Measurements from ENCODE around the gene CYTL1.
A peak's percentile ranks its signal among the peaks of the same experiment; 100 is the strongest.

DNA sequence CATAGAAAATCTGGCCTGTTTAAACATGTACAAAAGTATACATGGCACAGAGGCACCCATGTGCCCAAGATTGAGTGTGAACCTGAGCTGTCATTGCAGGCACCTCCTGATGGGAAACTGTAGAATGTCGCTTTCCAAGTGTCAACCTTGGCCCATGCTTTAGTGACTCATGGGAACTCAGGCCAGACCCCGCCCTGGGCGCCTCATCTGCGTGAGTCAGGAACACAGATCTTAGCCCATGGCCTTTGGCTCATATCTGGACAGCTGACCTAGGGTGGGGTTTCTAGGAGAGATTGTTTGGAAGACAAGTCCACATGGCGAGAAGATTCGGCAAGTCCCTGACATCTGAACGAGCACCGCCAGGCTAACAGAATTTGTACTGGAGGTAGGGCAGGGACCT, 50.0 kb downstream of the CYTL1 start:
- TF ChIP-seq, protein P1, sequence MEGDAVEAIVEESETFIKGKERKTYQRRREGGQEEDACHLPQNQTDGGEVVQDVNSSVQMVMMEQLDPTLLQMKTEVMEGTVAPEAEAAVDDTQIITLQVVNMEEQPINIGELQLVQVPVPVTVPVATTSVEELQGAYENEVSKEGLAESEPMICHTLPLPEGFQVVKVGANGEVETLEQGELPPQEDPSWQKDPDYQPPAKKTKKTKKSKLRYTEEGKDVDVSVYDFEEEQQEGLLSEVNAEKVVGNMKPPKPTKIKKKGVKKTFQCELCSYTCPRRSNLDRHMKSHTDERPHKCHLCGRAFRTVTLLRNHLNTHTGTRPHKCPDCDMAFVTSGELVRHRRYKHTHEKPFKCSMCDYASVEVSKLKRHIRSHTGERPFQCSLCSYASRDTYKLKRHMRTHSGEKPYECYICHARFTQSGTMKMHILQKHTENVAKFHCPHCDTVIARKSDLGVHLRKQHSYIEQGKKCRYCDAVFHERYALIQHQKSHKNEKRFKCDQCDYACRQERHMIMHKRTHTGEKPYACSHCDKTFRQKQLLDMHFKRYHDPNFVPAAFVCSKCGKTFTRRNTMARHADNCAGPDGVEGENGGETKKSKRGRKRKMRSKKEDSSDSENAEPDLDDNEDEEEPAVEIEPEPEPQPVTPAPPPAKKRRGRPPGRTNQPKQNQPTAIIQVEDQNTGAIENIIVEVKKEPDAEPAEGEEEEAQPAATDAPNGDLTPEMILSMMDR (IDR thresholded peaks at IDR 0.05), result no peak
- no peak for TF ChIP-seq POLR2A (IDR thresholded peaks at IDR 0.05; ENCODE audit: low read length)
- TF ChIP-seq, protein P2, sequence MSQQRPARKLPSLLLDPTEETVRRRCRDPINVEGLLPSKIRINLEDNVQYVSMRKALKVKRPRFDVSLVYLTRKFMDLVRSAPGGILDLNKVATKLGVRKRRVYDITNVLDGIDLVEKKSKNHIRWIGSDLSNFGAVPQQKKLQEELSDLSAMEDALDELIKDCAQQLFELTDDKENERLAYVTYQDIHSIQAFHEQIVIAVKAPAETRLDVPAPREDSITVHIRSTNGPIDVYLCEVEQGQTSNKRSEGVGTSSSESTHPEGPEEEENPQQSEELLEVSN (IDR thresholded peaks at IDR 0.05; ENCODE audit: borderline replicate concordance, low read depth), result no peak
- TF ChIP-seq EHF (CRISPR knock-in tag; IDR thresholded peaks at IDR 0.05), result no peak
- TF ChIP-seq BHLHE40 (IDR thresholded peaks at IDR 0.05; ENCODE audit: low read depth, low read length), result no peak
- TF ChIP-seq CHD2 (IDR thresholded peaks at IDR 0.05; ENCODE audit: low read length, partially characterized antibody), result no peak
- TF ChIP-seq CBX2 (IDR thresholded peaks at IDR 0.05; ENCODE audit: borderline replicate concordance, low read depth), result no peak
- TF ChIP-seq, protein P3, sequence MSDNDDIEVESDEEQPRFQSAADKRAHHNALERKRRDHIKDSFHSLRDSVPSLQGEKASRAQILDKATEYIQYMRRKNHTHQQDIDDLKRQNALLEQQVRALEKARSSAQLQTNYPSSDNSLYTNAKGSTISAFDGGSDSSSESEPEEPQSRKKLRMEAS (IDR thresholded peaks at IDR 0.05), result peak; percentile 33; the same call in 1 of the 2 replicates
- TF ChIP-seq RFX5 (IDR thresholded peaks at IDR 0.05), result no peak
- TF ChIP-seq JUN (IDR thresholded peaks at IDR 0.05), result no peak
- no peak for TF ChIP-seq HOXB13 (CRISPR knock-in tag; IDR thresholded peaks at IDR 0.05; ENCODE audit: low read depth)
- no peak for TF ChIP-seq KDM1A (IDR thresholded peaks at IDR 0.05; ENCODE audit: low read depth)
- TF ChIP-seq HDAC2 (IDR thresholded peaks at IDR 0.05), result no peak
- TF ChIP-seq RCOR1 (IDR thresholded peaks at IDR 0.05; ENCODE audit: low read depth, low read length), result no peak
